ENCODE measurements around the gene TBX22.

- TF ChIP-seq, protein P1, sequence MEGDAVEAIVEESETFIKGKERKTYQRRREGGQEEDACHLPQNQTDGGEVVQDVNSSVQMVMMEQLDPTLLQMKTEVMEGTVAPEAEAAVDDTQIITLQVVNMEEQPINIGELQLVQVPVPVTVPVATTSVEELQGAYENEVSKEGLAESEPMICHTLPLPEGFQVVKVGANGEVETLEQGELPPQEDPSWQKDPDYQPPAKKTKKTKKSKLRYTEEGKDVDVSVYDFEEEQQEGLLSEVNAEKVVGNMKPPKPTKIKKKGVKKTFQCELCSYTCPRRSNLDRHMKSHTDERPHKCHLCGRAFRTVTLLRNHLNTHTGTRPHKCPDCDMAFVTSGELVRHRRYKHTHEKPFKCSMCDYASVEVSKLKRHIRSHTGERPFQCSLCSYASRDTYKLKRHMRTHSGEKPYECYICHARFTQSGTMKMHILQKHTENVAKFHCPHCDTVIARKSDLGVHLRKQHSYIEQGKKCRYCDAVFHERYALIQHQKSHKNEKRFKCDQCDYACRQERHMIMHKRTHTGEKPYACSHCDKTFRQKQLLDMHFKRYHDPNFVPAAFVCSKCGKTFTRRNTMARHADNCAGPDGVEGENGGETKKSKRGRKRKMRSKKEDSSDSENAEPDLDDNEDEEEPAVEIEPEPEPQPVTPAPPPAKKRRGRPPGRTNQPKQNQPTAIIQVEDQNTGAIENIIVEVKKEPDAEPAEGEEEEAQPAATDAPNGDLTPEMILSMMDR (IDR thresholded peaks at IDR 0.05): no peak
- TF ChIP-seq POLR2A (IDR thresholded peaks at IDR 0.05; ENCODE audit: low read depth) (no peak), EP300 (IDR thresholded peaks at IDR 0.05) (no peak), POLR2AphosphoS5 (IDR thresholded peaks at IDR 0.05) (no peak)
These were observed 38.9 kb upstream of the TBX22 start for GRCh38 chrX:79975605-79976004.
